ENCODE measurements around the gene SATB1. TPM values are rescaled to one million over a fixed set of nuclear protein-coding genes. Genes with fewer than 3 reads are reported as not detected.

The SATB1 gene
- total and polyA plus RNA-seq, 2 of the 8 experiments (the other 6 are each of a cell fraction or from before 2014, with no cell fraction given) = 18.8 to 28.0 TPM

- H2BK5ac ChIP-seq (ENCODE audit: low read depth, low read length) = no peak overlapping the region
- no peak for FAIRE-seq
- H3K4me2 ChIP-seq (ENCODE audit: insufficient read depth in 1 of 2, low read depth in 2 of 2, low read length in 2 of 2) = no peak overlapping the region
- ChIA-PET POLR2A (ENCODE audit: partially characterized antibody) (no interaction called here), CTCF (ENCODE audit: partially characterized antibody) (no interaction called here)
- no peak for DNase-seq (ENCODE audit: low read depth in 1 of 2, low spot score in 2 of 2)
- H3K18ac ChIP-seq (ENCODE audit: extremely low read depth, low read length) = no peak overlapping the region
- peaks cover 0 to 3% (median 2%) of the 10 kb centered on the region in 4 experiments; a peak in 3 of 7 replicates for H3K4me1 ChIP-seq (replicated peaks in 1 of 4; ENCODE audit: control insufficient read depth in 3 of 4, insufficient read depth in 4 of 4, low read length in 3 of 4)
- H3K56ac ChIP-seq (replicated peaks; ENCODE audit: insufficient read length, low read depth, low read length) = no peak overlapping the region
- H3K9me3 ChIP-seq (ENCODE audit: insufficient read depth in 2 of 2, low read depth in 1 of 2, low read length in 1 of 2) = no peaks in the 10 kb centered on the region
- H2AFZ ChIP-seq (ENCODE audit: low read length) = no peak overlapping the region
- no peak overlapping the region for H2AK5ac ChIP-seq (ENCODE audit: low read depth, low read length)
- H2BK12ac ChIP-seq (ENCODE audit: low read depth, low read length) = no peak overlapping the region
- H3K4me3 ChIP-seq (ENCODE audit: extremely low read depth in 1 of 4, insufficient read depth in 2 of 4, low read depth in 3 of 4, low read length in 4 of 4) = no peak overlapping the region
- no peak overlapping the region for H4K5ac ChIP-seq (ENCODE audit: insufficient read length, low read depth, low read length)
- H2BK20ac ChIP-seq (ENCODE audit: low read length) = no peak overlapping the region
- H3K9ac ChIP-seq (replicated peaks in 1 of 4; ENCODE audit: extremely low read depth in 1 of 4, low read depth in 3 of 4, low read length in 3 of 4) = no peak overlapping the region
- H3K79me1 ChIP-seq (ENCODE audit: low read depth, low read length) = no peaks in the 10 kb centered on the region
- no peaks in the 10 kb centered on the region for H3K23me2 ChIP-seq (ENCODE audit: low read depth, low read length)
- H3K23ac ChIP-seq (ENCODE audit: insufficient read length) = no peak overlapping the region
- no peak overlapping the region for H3K14ac ChIP-seq (ENCODE audit: insufficient read length)
- no peaks in the 10 kb centered on the region for H4K20me1 ChIP-seq (replicated peaks in 1 of 2; ENCODE audit: control insufficient read depth in 1 of 2, insufficient read depth in 2 of 2, low read length in 2 of 2)
- no peak overlapping the region; the same call in 1 of the 2 replicates for H4K8ac ChIP-seq (ENCODE audit: extremely low read depth, insufficient read depth, low read length)
- TF ChIP-seq CHD2 (IDR thresholded peaks at IDR 0.05; ENCODE audit: low read length) = no peak
- TF ChIP-seq RFX5 (IDR thresholded peaks at IDR 0.05; ENCODE audit: borderline replicate concordance, low read depth, low read length) = no peak
- no peak for TF ChIP-seq NRF1 (IDR thresholded peaks at IDR 0.05; ENCODE audit: low read depth, low read length)
- TF ChIP-seq NANOG (IDR thresholded peaks at IDR 0.05; ENCODE audit: insufficient read depth, low read depth, low read length, poor library complexity, severe bottlenecking) = no peak
- TF ChIP-seq GTF2F1 (IDR thresholded peaks at IDR 0.05; ENCODE audit: borderline replicate concordance, low read depth, low read length) = no peak
- no peak overlapping the region for H3K27ac ChIP-seq (ENCODE audit: low read depth, low read length)
- no peak overlapping the region for H3K4ac ChIP-seq (replicated peaks; ENCODE audit: insufficient read length, low read depth, low read length)
- H3K79me2 ChIP-seq (ENCODE audit: control insufficient read depth in 1 of 2, insufficient read depth in 2 of 2, low read length in 2 of 2) = no peaks in the 10 kb centered on the region
- H3K27me3 ChIP-seq (replicated peaks in 1 of 4; ENCODE audit: control insufficient read depth in 3 of 4, extremely low read depth in 1 of 4, insufficient read depth in 3 of 4, low read length in 3 of 4) = no peaks in the 10 kb centered on the region
- no peak overlapping the region for H2BK15ac ChIP-seq (ENCODE audit: low read length)
- WGBS, 2 experiments (ENCODE audit: extremely low coverage in 1 of 2, insufficient coverage in 1 of 2, insufficient read length in 1 of 2, insufficient replicate concordance in 2 of 2, low coverage in 1 of 2, low lambda C conversion rate in 2 of 2, missing lambda C conversion rate in 1 of 2) = 95% methylated on average over 11 of the region's 13 CpGs; no CpG with 5 or more reads in 1 of the 2 experiments
- no peak overlapping the region for H4K91ac ChIP-seq (replicated peaks; ENCODE audit: insufficient read length, low read length)
- H2BK120ac ChIP-seq (replicated peaks; ENCODE audit: low read depth, low read length) = no peak overlapping the region
- H3K36me3 ChIP-seq (ENCODE audit: control insufficient read depth in 2 of 4, insufficient read depth in 4 of 4, low read length in 3 of 4) = 0 out of 8 replicates have a peak, but pooled peaks cover 0 to 2% (median 0%) of the 10 kb centered on the region in 4 experiments
These were observed 55.5 kb downstream of the SATB1 start for GRCh38 chr3:18369551-18370185.

All from H1 (cell line).